ENCODE measurements around the gene ANKRD33B.

Gene ANKRD33B

GRCh38 chr5:10700516-10700915 is 136.6 kb downstream of the ANKRD33B start:
- no peak for DNase-seq (ENCODE audit: low read depth)

- no peak for DNase-seq (ENCODE audit: low read depth)
These were observed 137.7 kb downstream of the ANKRD33B start for GRCh38 chr5:10701567-10702039.

- DNase-seq (ENCODE audit: low read depth): no peak
These were observed 138.3 kb downstream of the ANKRD33B start for GRCh38 chr5:10702040-10702629.

GRCh38 chr5:10702911-10703491 is 139.1 kb downstream of the ANKRD33B start:
- DNase-seq (ENCODE audit: low read depth): no peak

GRCh38 chr5:10703676-10704075 is 139.8 kb downstream of the ANKRD33B start:
- no peak for DNase-seq (ENCODE audit: low read depth)

- no peak for DNase-seq (ENCODE audit: low read depth)
These were observed 141.2 kb downstream of the ANKRD33B start for GRCh38 chr5:10704949-10705621.

- DNase-seq (ENCODE audit: low read depth): no peak
These were observed 141.9 kb downstream of the ANKRD33B start for GRCh38 chr5:10705747-10706146.

GRCh38 chr5:10706326-10706725 is 142.5 kb downstream of the ANKRD33B start:
- DNase-seq (ENCODE audit: low read depth): no peak

Measured in activated T-cell treated with anti-CD3 and anti-CD28 coated beads for 1 hour (primary cell).